Measurements from ENCODE around the gene RAB3A.
A peak's percentile ranks its signal among the peaks of the same experiment; 100 is the strongest.

Gene RAB3A

DNA sequence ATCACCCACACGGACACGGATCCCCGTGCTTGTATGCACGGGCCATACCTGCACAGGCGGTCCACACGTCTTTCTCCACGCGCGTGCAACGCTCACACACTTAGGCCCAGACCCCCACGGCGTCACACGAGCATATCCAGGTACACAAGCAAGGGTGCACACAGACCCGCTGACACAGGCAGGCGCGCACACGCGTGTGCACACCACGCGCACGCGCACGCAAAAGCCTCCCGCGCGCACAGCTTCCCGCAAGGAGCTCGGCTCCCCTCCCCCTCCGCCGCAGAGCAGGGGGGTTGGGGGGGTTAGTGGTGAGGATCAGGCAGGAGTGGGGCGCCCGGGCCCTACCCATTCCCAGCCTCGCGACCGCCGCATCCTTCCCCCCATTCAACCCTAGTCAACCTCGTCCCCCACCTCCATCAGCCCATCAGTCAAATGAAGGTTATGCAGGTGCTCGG is 407 bp downstream of the RAB3A start (continued):
- TF ChIP-seq ZSCAN16 (tag by site-specific recombination; IDR thresholded peaks at IDR 0.05) (0 out of 2 replicates have a peak, but pooled peaks have one; percentile 10), ZNF391 (tag by site-specific recombination; IDR thresholded peaks at IDR 0.05; ENCODE audit: borderline replicate concordance, low read depth) (peak; percentile 67; the same call in 1 of the 2 replicates), ZNF10 (tag by site-specific recombination; IDR thresholded peaks at IDR 0.05) (no peak), FEZF1 (tag by site-specific recombination; IDR thresholded peaks at IDR 0.05) (no peak), ZNF2 (tag by site-specific recombination; IDR thresholded peaks at IDR 0.05) (0 out of 2 replicates have a peak, but pooled peaks have one; percentile 34), WT1 (tag by site-specific recombination; IDR thresholded peaks at IDR 0.05) (peak; percentile 28; the same call in 1 of the 2 replicates), ZNF324 (tag by site-specific recombination; IDR thresholded peaks at IDR 0.05) (0 out of 2 replicates have a peak, but pooled peaks have one; percentile 54), ZNF777 (tag by site-specific recombination; IDR thresholded peaks at IDR 0.05; ENCODE audit: borderline replicate concordance) (peak; percentile 85; the same call in 1 of the 2 replicates), ZBTB17 (tag by site-specific recombination; IDR thresholded peaks at IDR 0.05) (0 out of 2 replicates have a peak, but pooled peaks have one; percentile 5), ZNF501 (tag by site-specific recombination; IDR thresholded peaks at IDR 0.05) (0 out of 2 replicates have a peak, but pooled peaks have one; percentile 22), SCRT1 (tag by site-specific recombination; IDR thresholded peaks at IDR 0.05; ENCODE audit: borderline replicate concordance) (peak; percentile 38; the same call in 1 of the 2 replicates)
- TF ChIP-seq, protein P1, sequence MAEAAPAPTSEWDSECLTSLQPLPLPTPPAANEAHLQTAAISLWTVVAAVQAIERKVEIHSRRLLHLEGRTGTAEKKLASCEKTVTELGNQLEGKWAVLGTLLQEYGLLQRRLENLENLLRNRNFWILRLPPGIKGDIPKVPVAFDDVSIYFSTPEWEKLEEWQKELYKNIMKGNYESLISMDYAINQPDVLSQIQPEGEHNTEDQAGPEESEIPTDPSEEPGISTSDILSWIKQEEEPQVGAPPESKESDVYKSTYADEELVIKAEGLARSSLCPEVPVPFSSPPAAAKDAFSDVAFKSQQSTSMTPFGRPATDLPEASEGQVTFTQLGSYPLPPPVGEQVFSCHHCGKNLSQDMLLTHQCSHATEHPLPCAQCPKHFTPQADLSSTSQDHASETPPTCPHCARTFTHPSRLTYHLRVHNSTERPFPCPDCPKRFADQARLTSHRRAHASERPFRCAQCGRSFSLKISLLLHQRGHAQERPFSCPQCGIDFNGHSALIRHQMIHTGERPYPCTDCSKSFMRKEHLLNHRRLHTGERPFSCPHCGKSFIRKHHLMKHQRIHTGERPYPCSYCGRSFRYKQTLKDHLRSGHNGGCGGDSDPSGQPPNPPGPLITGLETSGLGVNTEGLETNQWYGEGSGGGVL (tag by site-specific recombination; IDR thresholded peaks at IDR 0.05), result peak; percentile 93
- TF ChIP-seq, protein P2, sequence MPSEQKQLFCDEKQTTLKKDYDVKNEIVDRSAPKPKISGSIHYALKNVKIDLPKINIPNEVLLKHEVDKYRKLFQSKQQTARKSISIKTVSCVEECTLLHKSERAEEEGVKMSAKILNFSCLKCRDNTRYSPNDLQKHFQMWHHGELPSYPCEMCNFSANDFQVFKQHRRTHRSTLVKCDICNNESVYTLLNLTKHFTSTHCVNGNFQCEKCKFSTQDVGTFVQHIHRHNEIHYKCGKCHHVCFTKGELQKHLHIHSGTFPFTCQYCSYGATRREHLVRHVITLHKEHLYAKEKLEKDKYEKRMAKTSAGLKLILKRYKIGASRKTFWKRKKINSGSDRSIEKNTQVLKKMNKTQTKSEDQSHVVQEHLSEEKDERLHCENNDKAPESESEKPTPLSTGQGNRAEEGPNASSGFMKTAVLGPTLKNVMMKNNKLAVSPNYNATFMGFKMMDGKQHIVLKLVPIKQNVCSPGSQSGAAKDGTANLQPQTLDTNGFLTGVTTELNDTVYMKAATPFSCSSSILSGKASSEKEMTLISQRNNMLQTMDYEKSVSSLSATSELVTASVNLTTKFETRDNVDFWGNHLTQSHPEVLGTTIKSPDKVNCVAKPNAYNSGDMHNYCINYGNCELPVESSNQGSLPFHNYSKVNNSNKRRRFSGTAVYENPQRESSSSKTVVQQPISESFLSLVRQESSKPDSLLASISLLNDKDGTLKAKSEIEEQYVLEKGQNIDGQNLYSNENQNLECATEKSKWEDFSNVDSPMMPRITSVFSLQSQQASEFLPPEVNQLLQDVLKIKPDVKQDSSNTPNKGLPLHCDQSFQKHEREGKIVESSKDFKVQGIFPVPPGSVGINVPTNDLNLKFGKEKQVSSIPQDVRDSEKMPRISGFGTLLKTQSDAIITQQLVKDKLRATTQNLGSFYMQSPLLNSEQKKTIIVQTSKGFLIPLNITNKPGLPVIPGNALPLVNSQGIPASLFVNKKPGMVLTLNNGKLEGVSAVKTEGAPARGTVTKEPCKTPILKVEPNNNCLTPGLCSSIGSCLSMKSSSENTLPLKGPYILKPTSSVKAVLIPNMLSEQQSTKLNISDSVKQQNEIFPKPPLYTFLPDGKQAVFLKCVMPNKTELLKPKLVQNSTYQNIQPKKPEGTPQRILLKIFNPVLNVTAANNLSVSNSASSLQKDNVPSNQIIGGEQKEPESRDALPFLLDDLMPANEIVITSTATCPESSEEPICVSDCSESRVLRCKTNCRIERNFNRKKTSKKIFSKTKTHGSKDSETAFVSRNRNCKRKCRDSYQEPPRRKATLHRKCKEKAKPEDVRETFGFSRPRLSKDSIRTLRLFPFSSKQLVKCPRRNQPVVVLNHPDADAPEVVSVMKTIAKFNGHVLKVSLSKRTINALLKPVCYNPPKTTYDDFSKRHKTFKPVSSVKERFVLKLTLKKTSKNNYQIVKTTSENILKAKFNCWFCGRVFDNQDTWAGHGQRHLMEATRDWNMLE (tag by site-specific recombination; conservative IDR thresholded peaks at IDR 0.05; ENCODE audit: low read depth), result no peak

DNA sequence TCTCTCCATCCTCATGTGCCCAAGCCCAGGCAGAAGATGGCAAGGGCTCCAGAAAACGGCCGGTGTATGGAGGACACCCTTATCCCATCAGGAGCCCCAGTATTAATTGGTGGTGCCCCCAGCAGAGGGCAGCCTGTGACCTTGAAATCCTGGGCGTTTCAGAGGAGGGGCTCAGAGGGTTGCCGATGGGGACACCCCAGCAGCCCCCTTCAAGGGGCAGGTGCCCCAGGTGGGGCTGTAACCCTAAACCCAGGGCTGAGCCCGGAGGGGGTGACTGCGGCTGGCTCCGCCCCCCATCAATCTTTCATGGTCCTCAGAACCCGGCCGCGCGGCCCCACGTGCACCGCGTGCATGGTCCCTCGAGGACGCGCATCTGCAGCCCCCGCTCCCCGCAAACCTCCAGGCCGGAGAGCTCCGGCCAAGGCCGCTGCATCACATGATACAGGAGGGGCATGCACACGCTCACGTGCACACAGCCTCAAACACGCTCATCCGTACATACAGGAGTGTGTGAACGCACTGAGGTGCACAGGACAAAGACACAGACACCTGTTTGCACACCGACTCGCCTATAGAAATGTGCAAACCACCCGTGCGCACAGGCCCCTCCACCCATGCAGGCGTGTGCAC is 949 bp downstream of the RAB3A start:
- no peak overlapping the region for H3K27ac ChIP-seq (ENCODE audit: extremely low read depth, low read depth, low read length)
- TF ChIP-seq, protein P3, sequence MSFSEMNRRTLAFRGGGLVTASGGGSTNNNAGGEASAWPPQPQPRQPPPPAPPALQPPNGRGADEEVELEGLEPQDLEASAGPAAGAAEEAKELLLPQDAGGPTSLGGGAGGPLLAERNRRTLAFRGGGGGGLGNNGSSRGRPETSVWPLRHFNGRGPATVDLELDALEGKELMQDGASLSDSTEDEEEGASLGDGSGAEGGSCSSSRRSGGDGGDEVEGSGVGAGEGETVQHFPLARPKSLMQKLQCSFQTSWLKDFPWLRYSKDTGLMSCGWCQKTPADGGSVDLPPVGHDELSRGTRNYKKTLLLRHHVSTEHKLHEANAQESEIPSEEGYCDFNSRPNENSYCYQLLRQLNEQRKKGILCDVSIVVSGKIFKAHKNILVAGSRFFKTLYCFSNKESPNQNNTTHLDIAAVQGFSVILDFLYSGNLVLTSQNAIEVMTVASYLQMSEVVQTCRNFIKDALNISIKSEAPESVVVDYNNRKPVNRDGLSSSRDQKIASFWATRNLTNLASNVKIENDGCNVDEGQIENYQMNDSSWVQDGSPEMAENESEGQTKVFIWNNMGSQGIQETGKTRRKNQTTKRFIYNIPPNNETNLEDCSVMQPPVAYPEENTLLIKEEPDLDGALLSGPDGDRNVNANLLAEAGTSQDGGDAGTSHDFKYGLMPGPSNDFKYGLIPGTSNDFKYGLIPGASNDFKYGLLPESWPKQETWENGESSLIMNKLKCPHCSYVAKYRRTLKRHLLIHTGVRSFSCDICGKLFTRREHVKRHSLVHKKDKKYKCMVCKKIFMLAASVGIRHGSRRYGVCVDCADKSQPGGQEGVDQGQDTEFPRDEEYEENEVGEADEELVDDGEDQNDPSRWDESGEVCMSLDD (tag by site-specific recombination; IDR thresholded peaks at IDR 0.05), result no peak
- TF ChIP-seq ZNF654 (tag by site-specific recombination; IDR thresholded peaks at IDR 0.05; ENCODE audit: low read depth) (0 out of 2 replicates have a peak, but pooled peaks have one; percentile 6), GLIS2 (tag by site-specific recombination; IDR thresholded peaks at IDR 0.05) (0 out of 2 replicates have a peak, but pooled peaks have one; percentile 16), ZNF837 (tag by site-specific recombination; IDR thresholded peaks at IDR 0.05) (no peak)
- TF ChIP-seq, protein P4, sequence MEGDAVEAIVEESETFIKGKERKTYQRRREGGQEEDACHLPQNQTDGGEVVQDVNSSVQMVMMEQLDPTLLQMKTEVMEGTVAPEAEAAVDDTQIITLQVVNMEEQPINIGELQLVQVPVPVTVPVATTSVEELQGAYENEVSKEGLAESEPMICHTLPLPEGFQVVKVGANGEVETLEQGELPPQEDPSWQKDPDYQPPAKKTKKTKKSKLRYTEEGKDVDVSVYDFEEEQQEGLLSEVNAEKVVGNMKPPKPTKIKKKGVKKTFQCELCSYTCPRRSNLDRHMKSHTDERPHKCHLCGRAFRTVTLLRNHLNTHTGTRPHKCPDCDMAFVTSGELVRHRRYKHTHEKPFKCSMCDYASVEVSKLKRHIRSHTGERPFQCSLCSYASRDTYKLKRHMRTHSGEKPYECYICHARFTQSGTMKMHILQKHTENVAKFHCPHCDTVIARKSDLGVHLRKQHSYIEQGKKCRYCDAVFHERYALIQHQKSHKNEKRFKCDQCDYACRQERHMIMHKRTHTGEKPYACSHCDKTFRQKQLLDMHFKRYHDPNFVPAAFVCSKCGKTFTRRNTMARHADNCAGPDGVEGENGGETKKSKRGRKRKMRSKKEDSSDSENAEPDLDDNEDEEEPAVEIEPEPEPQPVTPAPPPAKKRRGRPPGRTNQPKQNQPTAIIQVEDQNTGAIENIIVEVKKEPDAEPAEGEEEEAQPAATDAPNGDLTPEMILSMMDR (tag by site-specific recombination; IDR thresholded peaks at IDR 0.05), result peak; percentile 23; the same call in 1 of the 2 replicates
- peaks cover 4 to 17% of the 10 kb centered on the region in 2 experiments; a peak in 2 of 3 replicates for H3K36me3 ChIP-seq (ENCODE audit: control insufficient read depth in 2 of 2, insufficient read depth in 1 of 2, low read length in 2 of 2)
- ChIA-PET POLR2A (interaction anchor here (0.6 to 3.1 kb wide), 3 partner anchors 10 to 245 kb away, joined by 4 to 30 read pairs (median 8); partner anchors contain the start of genes JUND and MPV17L2), CTCF (interaction anchor here (1.7 to 8.5 kb wide), 2 partner anchors 10 to 49 kb away, joined by 9 to 121 read pairs; partner anchors contain the start of gene MPV17L2)
- peaks cover 8% of the 10 kb centered on the region for H3K4me1 ChIP-seq (ENCODE audit: control insufficient read depth, insufficient read depth, low read length)
- no peaks in the 10 kb centered on the region for H3K9me3 ChIP-seq (ENCODE audit: control insufficient read depth, insufficient read depth, low read depth, low read length)
- H3K4me3 ChIP-seq (ENCODE audit: low read depth, low read length), result peak overlapping the region; percentile 70

All from HEK293 (cell line).